GM23338 (cell line): ENCODE measurements around the gene KRTAP4-1. TPM values are rescaled to one million over a fixed set of nuclear protein-coding genes. Genes with fewer than 3 reads are reported as not detected.

ENCODE experiments used
- ATAC-seq: fragments of 200-7000 bp; cut with Tn5 transposase; 3 replicates; pipeline ENCODE4 v1.9.1; 2020
- DNase-seq: peaks from one replicate; pipeline ENCODE4 v3.0.0-alpha.2; 2015; ENCODE audit warnings: low spot score
- H2AFZ ChIP-seq: fragments of 200-600 bp; sonication (generic); 2 replicates; pipeline ENCODE4 v1.8.0; 2016; ENCODE audit warnings: antibody characterized with exemption, mild to moderate bottlenecking, moderate library complexity
- H3F3A ChIP-seq: fragments of 200-600 bp; sonication (generic); replicated peaks from 2 replicates; pipeline ENCODE4 v1.8.0; 2017; ENCODE audit warnings: antibody characterized with exemption, mixed run types, low read depth
- H3K27ac ChIP-seq: fragments of 200-600 bp; sonication (generic); 2 replicates; pipeline ENCODE4 v1.6.1; 2016; ENCODE audit warnings: low read depth
- H3K27me3 ChIP-seq: fragments of 200-600 bp; sonication (generic); 2 replicates; pipeline ENCODE4 v1.8.0; 2016; ENCODE audit warnings: mild to moderate bottlenecking, mixed run types, moderate library complexity; ENCODE audit not compliant: insufficient read depth
- H3K36me3 ChIP-seq: fragments of 200-600 bp; sonication (generic); 2 replicates; pipeline ENCODE4 v1.8.0; 2016; ENCODE audit warnings: mild to moderate bottlenecking; ENCODE audit not compliant: insufficient read depth
- H3K4me1 ChIP-seq: fragments of 200-600 bp; sonication (generic); 2 replicates; pipeline ENCODE4 v1.8.0; 2016; ENCODE audit warnings: mild to moderate bottlenecking, moderate library complexity; ENCODE audit not compliant: insufficient read depth
- H3K4me2 ChIP-seq: fragments of 200-600 bp; sonication (generic); 2 replicates; pipeline ENCODE4 v1.7.1; 2017; ENCODE audit warnings: mixed run types
- H3K4me3 ChIP-seq: fragments of 200-600 bp; sonication (generic); 2 replicates; pipeline ENCODE4 v1.6.1; 2016; ENCODE audit warnings: mixed run types
- H3K79me2 ChIP-seq: fragments of 200-600 bp; sonication (generic); replicated peaks from 2 replicates; pipeline ENCODE4 v1.8.0; 2017; ENCODE audit warnings: mild to moderate bottlenecking; ENCODE audit not compliant: insufficient read depth
- H3K9me2 ChIP-seq: fragments of 200-600 bp; sonication (generic); 2 replicates; pipeline ENCODE4 v1.8.0; 2017; ENCODE audit not compliant: insufficient read depth
- H4K20me1 ChIP-seq: fragments of 200-600 bp; sonication (generic); replicated peaks from 2 replicates; pipeline ENCODE4 v1.8.0; 2017; ENCODE audit warnings: mild to moderate bottlenecking; ENCODE audit not compliant: insufficient read depth
- H3K27ac Mint-ChIP-seq: 2 replicates; pipeline ENCODE4 v1.8.0; 2020; ENCODE audit warnings: inconsistent platforms, mild to moderate bottlenecking, moderate library complexity, mixed read lengths
- H3K27me3 Mint-ChIP-seq: 3 replicates; pipeline ENCODE4 v1.8.0; 2022; ENCODE audit warnings: low read depth, mild to moderate bottlenecking, moderate library complexity, mixed read lengths, inconsistent platforms; ENCODE audit not compliant: insufficient read depth, poor library complexity
- H3K36me3 Mint-ChIP-seq: 3 replicates; pipeline ENCODE4 v1.8.0; 2021; ENCODE audit warnings: low read depth, mild to moderate bottlenecking, inconsistent platforms, moderate library complexity, mixed read lengths
- H3K4me1 Mint-ChIP-seq: 3 replicates; pipeline ENCODE4 v1.8.0; 2020; ENCODE audit warnings: mild to moderate bottlenecking, inconsistent platforms, mixed read lengths
- H3K4me3 Mint-ChIP-seq: 3 replicates; pipeline ENCODE4 v1.8.0; 2021; ENCODE audit warnings: moderate library complexity, mild to moderate bottlenecking, inconsistent platforms, mixed read lengths
- H3K9me3 Mint-ChIP-seq: 3 replicates; pipeline ENCODE4 v1.8.0; 2020; ENCODE audit warnings: moderate library complexity, mild to moderate bottlenecking, inconsistent platforms, mixed read lengths
- CREB1 ChIP-seq: fragments of 250-450 bp; sonication (Bioruptor Pico); IDR thresholded peaks from 2 replicates; pipeline ENCODE4 v1.5.0; 2020; ENCODE audit warnings: low read depth, mild to moderate bottlenecking, moderate library complexity
- EZH2 ChIP-seq: fragments of 200-600 bp; sonication (generic); IDR thresholded peaks from one replicate; pipeline ENCODE4 v1.8.0; 2017; ENCODE audit warnings: antibody characterized with exemption, mild to moderate bottlenecking, low read depth; ENCODE audit not compliant: unreplicated experiment
- EZH2phosphoT487 ChIP-seq: fragments of 200-600 bp; sonication (generic); IDR thresholded peaks from one replicate; pipeline ENCODE4 v1.8.1; 2018; ENCODE audit warnings: antibody characterized with exemption; ENCODE audit not compliant: unreplicated experiment
- JUNB ChIP-seq: IDR thresholded peaks from one replicate; pipeline ENCODE4 v1.6.1; 2016; ENCODE audit warnings: antibody characterized with exemption; ENCODE audit not compliant: unreplicated experiment
- NANOG ChIP-seq: IDR thresholded peaks from 2 replicates; pipeline ENCODE4 v1.6.1; 2016; ENCODE audit warnings: antibody characterized with exemption, borderline replicate concordance
- POLR2AphosphoS5 ChIP-seq: IDR thresholded peaks from 2 replicates; pipeline ENCODE4 v1.6.1; 2016; ENCODE audit warnings: antibody characterized with exemption, low read depth
- STAT1 ChIP-seq: IDR thresholded peaks from one replicate; pipeline ENCODE4 v1.6.1; 2016; ENCODE audit warnings: antibody characterized with exemption; ENCODE audit not compliant: unreplicated experiment
- ZNF114 ChIP-seq: fragments of 250-450 bp; sonication (Bioruptor Pico); IDR thresholded peaks from 2 replicates; pipeline ENCODE4 v1.5.0; 2020; ENCODE audit warnings: mild to moderate bottlenecking, moderate library complexity
- ZNF331 ChIP-seq: fragments of 250-450 bp; sonication (Bioruptor Pico); IDR thresholded peaks from 2 replicates; pipeline ENCODE4 v1.5.0; 2020; ENCODE audit warnings: low read depth, mild to moderate bottlenecking, moderate library complexity
- ZNF462 ChIP-seq: fragments of 250-450 bp; sonication (Bioruptor Pico); IDR thresholded peaks from 2 replicates; pipeline ENCODE4 v1.5.0; 2020; ENCODE audit warnings: mild to moderate bottlenecking, moderate library complexity
- polyA plus RNA-seq: library from polyadenylated mRNA; unstranded; fragments of >200 nt; fragmentation: Nextera tagmentation; extraction: Ambion mirVana; gene quantifications from 2 replicates; pipeline ENCODE4 v1.2.1, GENCODE V29; 2016
- total RNA-seq: library from RNA; depleted of rRNA; stranded (reverse); fragments of >200 nt; shearing (Covaris generic); gene quantifications from 2 replicates; pipeline ENCODE4 v1.2.3, GENCODE V29; 2014
- TF ChIP-seq, protein P1 (sequence below): IDR thresholded peaks from one replicate; pipeline ENCODE4 v1.6.1; 2018; ENCODE audit warnings: antibody characterized with exemption; ENCODE audit not compliant: unreplicated experiment
- TF ChIP-seq, protein P2 (sequence below), 2 experiments: fragments of 200-600 bp in 1 of 2; sonication (generic) in 1 of 2; conservative IDR thresholded peaks; 2 replicates each; pipeline versions ENCODE4 v1.5.1 to v1.6.1; 2016 to 2017; ENCODE audit warnings: antibody characterized with exemption in 2 of 2, low read depth in 2 of 2, mild to moderate bottlenecking in 2 of 2, moderate library complexity in 1 of 2
- TF ChIP-seq, protein P3 (sequence below): IDR thresholded peaks from 2 replicates; pipeline ENCODE4 v1.6.1; 2016; ENCODE audit warnings: antibody characterized with exemption

KRTAP4-1 gene
- total and polyA plus RNA-seq, 2 experiments from 2014 or later, result not detected

- H3K27me3 ChIP-seq, result no peaks in the 10 kb centered on the region
- H3K9me3 Mint-ChIP-seq, result 0 out of 3 replicates have a peak, but pooled peaks cover 2% of the 10 kb centered on the region
- H3K4me3 Mint-ChIP-seq, result no peak overlapping the region
- no peak overlapping the region for H3K4me3 ChIP-seq
- 0 out of 2 replicates have a peak, but pooled peaks cover 6% of the 10 kb centered on the region for H3K9me2 ChIP-seq
- no peaks in the 10 kb centered on the region for H3K4me1 Mint-ChIP-seq
- TF ChIP-seq ZNF331 (no peak), ZNF462 (no peak), POLR2AphosphoS5 (no peak), STAT1 (no peak), CREB1 (no peak), EZH2phosphoT487 (no peak), ZNF114 (CRISPR knock-in tag) (no peak), EZH2 (no peak), JUNB (no peak), NANOG (no peak)
- TF ChIP-seq, protein P1, sequence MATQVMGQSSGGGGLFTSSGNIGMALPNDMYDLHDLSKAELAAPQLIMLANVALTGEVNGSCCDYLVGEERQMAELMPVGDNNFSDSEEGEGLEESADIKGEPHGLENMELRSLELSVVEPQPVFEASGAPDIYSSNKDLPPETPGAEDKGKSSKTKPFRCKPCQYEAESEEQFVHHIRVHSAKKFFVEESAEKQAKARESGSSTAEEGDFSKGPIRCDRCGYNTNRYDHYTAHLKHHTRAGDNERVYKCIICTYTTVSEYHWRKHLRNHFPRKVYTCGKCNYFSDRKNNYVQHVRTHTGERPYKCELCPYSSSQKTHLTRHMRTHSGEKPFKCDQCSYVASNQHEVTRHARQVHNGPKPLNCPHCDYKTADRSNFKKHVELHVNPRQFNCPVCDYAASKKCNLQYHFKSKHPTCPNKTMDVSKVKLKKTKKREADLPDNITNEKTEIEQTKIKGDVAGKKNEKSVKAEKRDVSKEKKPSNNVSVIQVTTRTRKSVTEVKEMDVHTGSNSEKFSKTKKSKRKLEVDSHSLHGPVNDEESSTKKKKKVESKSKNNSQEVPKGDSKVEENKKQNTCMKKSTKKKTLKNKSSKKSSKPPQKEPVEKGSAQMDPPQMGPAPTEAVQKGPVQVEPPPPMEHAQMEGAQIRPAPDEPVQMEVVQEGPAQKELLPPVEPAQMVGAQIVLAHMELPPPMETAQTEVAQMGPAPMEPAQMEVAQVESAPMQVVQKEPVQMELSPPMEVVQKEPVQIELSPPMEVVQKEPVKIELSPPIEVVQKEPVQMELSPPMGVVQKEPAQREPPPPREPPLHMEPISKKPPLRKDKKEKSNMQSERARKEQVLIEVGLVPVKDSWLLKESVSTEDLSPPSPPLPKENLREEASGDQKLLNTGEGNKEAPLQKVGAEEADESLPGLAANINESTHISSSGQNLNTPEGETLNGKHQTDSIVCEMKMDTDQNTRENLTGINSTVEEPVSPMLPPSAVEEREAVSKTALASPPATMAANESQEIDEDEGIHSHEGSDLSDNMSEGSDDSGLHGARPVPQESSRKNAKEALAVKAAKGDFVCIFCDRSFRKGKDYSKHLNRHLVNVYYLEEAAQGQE, result no peak
- TF ChIP-seq, protein P2, sequence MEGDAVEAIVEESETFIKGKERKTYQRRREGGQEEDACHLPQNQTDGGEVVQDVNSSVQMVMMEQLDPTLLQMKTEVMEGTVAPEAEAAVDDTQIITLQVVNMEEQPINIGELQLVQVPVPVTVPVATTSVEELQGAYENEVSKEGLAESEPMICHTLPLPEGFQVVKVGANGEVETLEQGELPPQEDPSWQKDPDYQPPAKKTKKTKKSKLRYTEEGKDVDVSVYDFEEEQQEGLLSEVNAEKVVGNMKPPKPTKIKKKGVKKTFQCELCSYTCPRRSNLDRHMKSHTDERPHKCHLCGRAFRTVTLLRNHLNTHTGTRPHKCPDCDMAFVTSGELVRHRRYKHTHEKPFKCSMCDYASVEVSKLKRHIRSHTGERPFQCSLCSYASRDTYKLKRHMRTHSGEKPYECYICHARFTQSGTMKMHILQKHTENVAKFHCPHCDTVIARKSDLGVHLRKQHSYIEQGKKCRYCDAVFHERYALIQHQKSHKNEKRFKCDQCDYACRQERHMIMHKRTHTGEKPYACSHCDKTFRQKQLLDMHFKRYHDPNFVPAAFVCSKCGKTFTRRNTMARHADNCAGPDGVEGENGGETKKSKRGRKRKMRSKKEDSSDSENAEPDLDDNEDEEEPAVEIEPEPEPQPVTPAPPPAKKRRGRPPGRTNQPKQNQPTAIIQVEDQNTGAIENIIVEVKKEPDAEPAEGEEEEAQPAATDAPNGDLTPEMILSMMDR (conservative IDR thresholded peaks at IDR 0.05; ENCODE audit: low read depth in 2 of 2), result no peak
- TF ChIP-seq, protein P3, sequence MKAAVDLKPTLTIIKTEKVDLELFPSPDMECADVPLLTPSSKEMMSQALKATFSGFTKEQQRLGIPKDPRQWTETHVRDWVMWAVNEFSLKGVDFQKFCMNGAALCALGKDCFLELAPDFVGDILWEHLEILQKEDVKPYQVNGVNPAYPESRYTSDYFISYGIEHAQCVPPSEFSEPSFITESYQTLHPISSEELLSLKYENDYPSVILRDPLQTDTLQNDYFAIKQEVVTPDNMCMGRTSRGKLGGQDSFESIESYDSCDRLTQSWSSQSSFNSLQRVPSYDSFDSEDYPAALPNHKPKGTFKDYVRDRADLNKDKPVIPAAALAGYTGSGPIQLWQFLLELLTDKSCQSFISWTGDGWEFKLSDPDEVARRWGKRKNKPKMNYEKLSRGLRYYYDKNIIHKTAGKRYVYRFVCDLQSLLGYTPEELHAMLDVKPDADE, result no peak
- H3K36me3 Mint-ChIP-seq, result no peaks in the 10 kb centered on the region
- ATAC-seq (no peak), DNase-seq (no peak)
- H3K27ac ChIP-seq, result no peak overlapping the region
- H3F3A ChIP-seq, result no peaks in the 10 kb centered on the region
- no peaks in the 10 kb centered on the region for H3K4me1 ChIP-seq
- no peak overlapping the region for H3K4me2 ChIP-seq
- no peaks in the 10 kb centered on the region for H3K79me2 ChIP-seq
- no peaks in the 10 kb centered on the region for H4K20me1 ChIP-seq
- peaks cover 5% of the 10 kb centered on the region for H3K27me3 Mint-ChIP-seq
- no peak overlapping the region for H2AFZ ChIP-seq
- no peaks in the 10 kb centered on the region for H3K36me3 ChIP-seq
- no peak overlapping the region for H3K27ac Mint-ChIP-seq
These were observed 31.0 kb upstream of the KRTAP4-1 start for GRCh38 chr17:41215681-41216080.
